ENCODE results near the gene TCF15. TPM values are rescaled to one million over a fixed set of nuclear protein-coding genes. Genes with fewer than 3 reads are reported as not detected.

Gene TCF15
- total and polyA plus RNA-seq, 2 experiments from 2014 or later, result 3.8 to 4.0 TPM

- Histone ChIP-seq H3K79me2 (replicated peaks; ENCODE audit: insufficient read depth) (no peaks in the 10 kb centered on the region), H2AFZ (no peak overlapping the region), H3F3A (replicated peaks; ENCODE audit: low read depth) (no peaks in the 10 kb centered on the region), H3K9me2 (ENCODE audit: insufficient read depth) (no peaks in the 10 kb centered on the region), H3K4me3 (no peak overlapping the region), H3K4me2 (no peak overlapping the region), H4K20me1 (replicated peaks; ENCODE audit: insufficient read depth) (no peaks in the 10 kb centered on the region), H3K36me3 (ENCODE audit: insufficient read depth) (no peaks in the 10 kb centered on the region), H3K27ac (ENCODE audit: low read depth) (no peak overlapping the region), H3K27me3 (ENCODE audit: insufficient read depth) (no peaks in the 10 kb centered on the region), H3K4me1 (ENCODE audit: insufficient read depth) (peaks cover 7% of the 10 kb centered on the region; the same call in 1 of the 2 replicates)
- TF ChIP-seq CTCF (conservative IDR thresholded peaks at IDR 0.05; ENCODE audit: low read depth in 2 of 2) (no peak), EZH2phosphoT487 (IDR thresholded peaks at IDR 0.05; ENCODE audit: unreplicated experiment) (no peak), POLR2AphosphoS5 (IDR thresholded peaks at IDR 0.05; ENCODE audit: low read depth) (no peak), ZNF462 (CRISPR knock-in tag; IDR thresholded peaks at IDR 0.05) (no peak), STAT1 (IDR thresholded peaks at IDR 0.05; ENCODE audit: unreplicated experiment) (no peak), EZH2 (IDR thresholded peaks at IDR 0.05; ENCODE audit: low read depth, unreplicated experiment) (no peak), JUNB (IDR thresholded peaks at IDR 0.05; ENCODE audit: unreplicated experiment) (no peak), NANOG (IDR thresholded peaks at IDR 0.05; ENCODE audit: borderline replicate concordance) (no peak), ZNF114 (CRISPR knock-in tag; IDR thresholded peaks at IDR 0.05) (no peak), ZNF331 (CRISPR knock-in tag; IDR thresholded peaks at IDR 0.05; ENCODE audit: low read depth) (no peak), CREB1 (CRISPR knock-in tag; IDR thresholded peaks at IDR 0.05; ENCODE audit: low read depth) (no peak)
- TF ChIP-seq, protein P1, sequence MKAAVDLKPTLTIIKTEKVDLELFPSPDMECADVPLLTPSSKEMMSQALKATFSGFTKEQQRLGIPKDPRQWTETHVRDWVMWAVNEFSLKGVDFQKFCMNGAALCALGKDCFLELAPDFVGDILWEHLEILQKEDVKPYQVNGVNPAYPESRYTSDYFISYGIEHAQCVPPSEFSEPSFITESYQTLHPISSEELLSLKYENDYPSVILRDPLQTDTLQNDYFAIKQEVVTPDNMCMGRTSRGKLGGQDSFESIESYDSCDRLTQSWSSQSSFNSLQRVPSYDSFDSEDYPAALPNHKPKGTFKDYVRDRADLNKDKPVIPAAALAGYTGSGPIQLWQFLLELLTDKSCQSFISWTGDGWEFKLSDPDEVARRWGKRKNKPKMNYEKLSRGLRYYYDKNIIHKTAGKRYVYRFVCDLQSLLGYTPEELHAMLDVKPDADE (IDR thresholded peaks at IDR 0.05), result no peak
- TF ChIP-seq, protein P2, sequence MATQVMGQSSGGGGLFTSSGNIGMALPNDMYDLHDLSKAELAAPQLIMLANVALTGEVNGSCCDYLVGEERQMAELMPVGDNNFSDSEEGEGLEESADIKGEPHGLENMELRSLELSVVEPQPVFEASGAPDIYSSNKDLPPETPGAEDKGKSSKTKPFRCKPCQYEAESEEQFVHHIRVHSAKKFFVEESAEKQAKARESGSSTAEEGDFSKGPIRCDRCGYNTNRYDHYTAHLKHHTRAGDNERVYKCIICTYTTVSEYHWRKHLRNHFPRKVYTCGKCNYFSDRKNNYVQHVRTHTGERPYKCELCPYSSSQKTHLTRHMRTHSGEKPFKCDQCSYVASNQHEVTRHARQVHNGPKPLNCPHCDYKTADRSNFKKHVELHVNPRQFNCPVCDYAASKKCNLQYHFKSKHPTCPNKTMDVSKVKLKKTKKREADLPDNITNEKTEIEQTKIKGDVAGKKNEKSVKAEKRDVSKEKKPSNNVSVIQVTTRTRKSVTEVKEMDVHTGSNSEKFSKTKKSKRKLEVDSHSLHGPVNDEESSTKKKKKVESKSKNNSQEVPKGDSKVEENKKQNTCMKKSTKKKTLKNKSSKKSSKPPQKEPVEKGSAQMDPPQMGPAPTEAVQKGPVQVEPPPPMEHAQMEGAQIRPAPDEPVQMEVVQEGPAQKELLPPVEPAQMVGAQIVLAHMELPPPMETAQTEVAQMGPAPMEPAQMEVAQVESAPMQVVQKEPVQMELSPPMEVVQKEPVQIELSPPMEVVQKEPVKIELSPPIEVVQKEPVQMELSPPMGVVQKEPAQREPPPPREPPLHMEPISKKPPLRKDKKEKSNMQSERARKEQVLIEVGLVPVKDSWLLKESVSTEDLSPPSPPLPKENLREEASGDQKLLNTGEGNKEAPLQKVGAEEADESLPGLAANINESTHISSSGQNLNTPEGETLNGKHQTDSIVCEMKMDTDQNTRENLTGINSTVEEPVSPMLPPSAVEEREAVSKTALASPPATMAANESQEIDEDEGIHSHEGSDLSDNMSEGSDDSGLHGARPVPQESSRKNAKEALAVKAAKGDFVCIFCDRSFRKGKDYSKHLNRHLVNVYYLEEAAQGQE (IDR thresholded peaks at IDR 0.05; ENCODE audit: unreplicated experiment), result no peak
- Mint-ChIP-seq H3K27ac (no peak overlapping the region), H3K4me3 (no peak overlapping the region), H3K27me3 (ENCODE audit: insufficient read depth, low read depth, poor library complexity) (peaks cover 5% of the 10 kb centered on the region), H3K9me3 (no peaks in the 10 kb centered on the region), H3K4me1 (peaks cover 8% of the 10 kb centered on the region), H3K36me3 (ENCODE audit: low read depth) (no peaks in the 10 kb centered on the region)
- ATAC-seq (no peak), DNase-seq (ENCODE audit: low spot score) (no peak)
Measured at GRCh38 chr20:592506-592905, 17.6 kb downstream of the TCF15 start.

All from GM23338 (cell line).